ENCODE data around the gene GAS7. TPM values are rescaled to one million over a fixed set of nuclear protein-coding genes. Genes with fewer than 3 reads are reported as not detected.

The GAS7 gene
- total and polyA plus RNA-seq, 10 of the 15 experiments (the other 5 are each of a cell fraction or from before 2014, with no cell fraction given): 2.3 to 53.4 (median 24.0) TPM

- H3K9ac ChIP-seq (ENCODE audit: control insufficient read depth, insufficient read depth, low read length): no peak overlapping the region
- ChIA-PET CTCF (no interaction called here), RAD21 (ENCODE audit: unreplicated experiment) (no interaction called here), SMC1A (ENCODE audit: uncharacterized antibody, unreplicated experiment) (interaction anchor here (1.6 to 1.7 kb wide), 2 partner anchors 13 to 28 kb away, joined by 4 read pairs; no protein-coding TSS in a partner anchor), POLR2A (no interaction called here)
- no peaks in the 10 kb centered on the region for H3K27me3 ChIP-seq (replicated peaks in 1 of 2; ENCODE audit: control insufficient read depth in 2 of 2, insufficient read depth in 2 of 2, low read length in 1 of 2)
- BruUV-seq (replicated peaks): no TSS peak
- peak overlapping the region; percentile 2; the same call in 1 of the 2 replicates for H3K4me2 ChIP-seq (ENCODE audit: control insufficient read depth, insufficient read depth)
- 76% methylated on average over 17 of the region's 17 CpGs for WGBS (ENCODE audit: insufficient coverage, insufficient replicate concordance, low lambda C conversion rate, missing lambda C conversion rate)
- H3K79me2 ChIP-seq (ENCODE audit: control insufficient read depth, insufficient read depth, low read length): peaks cover 38% of the 10 kb centered on the region
- TF ChIP-seq RUNX3 (IDR thresholded peaks at IDR 0.05; ENCODE audit: low read length) (0 out of 2 replicates have a peak, but pooled peaks have one; percentile 12), MEF2A (IDR thresholded peaks at IDR 0.05; ENCODE audit: insufficient read depth, low read depth, low read length) (no peak), EZH2 (IDR thresholded peaks at IDR 0.05; ENCODE audit: borderline replicate concordance, control insufficient read depth, low read depth, low read length) (no peak), SMC3 (IDR thresholded peaks at IDR 0.05; ENCODE audit: borderline replicate concordance, low read length) (no peak)
- TF ChIP-seq, protein P1, sequence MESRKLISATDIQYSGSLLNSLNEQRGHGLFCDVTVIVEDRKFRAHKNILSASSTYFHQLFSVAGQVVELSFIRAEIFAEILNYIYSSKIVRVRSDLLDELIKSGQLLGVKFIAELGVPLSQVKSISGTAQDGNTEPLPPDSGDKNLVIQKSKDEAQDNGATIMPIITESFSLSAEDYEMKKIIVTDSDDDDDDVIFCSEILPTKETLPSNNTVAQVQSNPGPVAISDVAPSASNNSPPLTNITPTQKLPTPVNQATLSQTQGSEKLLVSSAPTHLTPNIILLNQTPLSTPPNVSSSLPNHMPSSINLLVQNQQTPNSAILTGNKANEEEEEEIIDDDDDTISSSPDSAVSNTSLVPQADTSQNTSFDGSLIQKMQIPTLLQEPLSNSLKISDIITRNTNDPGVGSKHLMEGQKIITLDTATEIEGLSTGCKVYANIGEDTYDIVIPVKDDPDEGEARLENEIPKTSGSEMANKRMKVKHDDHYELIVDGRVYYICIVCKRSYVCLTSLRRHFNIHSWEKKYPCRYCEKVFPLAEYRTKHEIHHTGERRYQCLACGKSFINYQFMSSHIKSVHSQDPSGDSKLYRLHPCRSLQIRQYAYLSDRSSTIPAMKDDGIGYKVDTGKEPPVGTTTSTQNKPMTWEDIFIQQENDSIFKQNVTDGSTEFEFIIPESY (IDR thresholded peaks at IDR 0.05): no peak
- FAIRE-seq: no peak
- H3K9me3 ChIP-seq (replicated peaks; ENCODE audit: control insufficient read depth, insufficient read depth, low read length): no peaks in the 10 kb centered on the region; the same call in 2 of the 3 replicates
- H4K20me1 ChIP-seq (ENCODE audit: control insufficient read depth, insufficient read depth): no peaks in the 10 kb centered on the region
- intact Hi-C loops (cut with micrococcal nuclease; ENCODE audit: unreplicated experiment): no loop called here
- in situ Hi-C loops (cut with MboI): loop anchor here (25.0 kb wide), 1 partner anchor 1084 kb away; the partner anchor contains the start of gene PIK3R5
- no peak overlapping the region for H2AFZ ChIP-seq (ENCODE audit: control insufficient read depth, low read depth, low read length)
- 0 out of 2 replicates have a peak overlapping the region, but pooled peaks have one; percentile 8 for H3K27ac ChIP-seq (ENCODE audit: control insufficient read depth, insufficient read depth)
- ATAC-seq: peak; percentile 8
- peaks cover 21% of the 10 kb centered on the region for H3K4me1 ChIP-seq (ENCODE audit: control insufficient read depth, insufficient read depth, low read length)
- H3K4me3 ChIP-seq: peak overlapping the region; percentile 26
- no peak for DNase-seq (ENCODE audit: low read depth, low spot score)
- H3K36me3 ChIP-seq (ENCODE audit: control insufficient read depth in 2 of 2, insufficient read depth in 2 of 2, low read length in 1 of 2): no peaks in the 10 kb centered on the region
These were observed 152.3 kb downstream of the GAS7 start for GRCh38 chr17:10045871-10046658.
